Caki2 (cell line): Measurements from ENCODE around the gene ZDBF2. TPM values are rescaled to one million over a fixed set of nuclear protein-coding genes. Genes with fewer than 3 reads are reported as not detected.
"Not testable (repeated sequence)": the region's sequence is repeated elsewhere in the genome, so short reads cannot be mapped to it uniquely, and the experiment has no call there.

ENCODE experiments used
- DNase-seq: peaks from one replicate; pipeline ENCODE4 v3.0.0-alpha.2; 2015; ENCODE audit warnings: low read depth
- in situ Hi-C: cut with HindIII; loops from 2 replicates; pipeline ENCODE4 v1.10.0; 2016; ENCODE audit warnings: low sequenced_read_pairs, low pct_unique_long_range_greater_than_20kb, mixed read lengths
- total RNA-seq: library from RNA; depleted of rRNA; stranded (reverse); fragments of >200 nt; shearing (Covaris generic); gene quantifications from 2 replicates; pipeline ENCODE4 v1.2.3, GENCODE V29; 2014; ENCODE audit warnings: low replicate concordance; rRNA removed

Gene ZDBF2
- 4.0 and 7.9 TPM in 2 replicates for total RNA-seq

DNA sequence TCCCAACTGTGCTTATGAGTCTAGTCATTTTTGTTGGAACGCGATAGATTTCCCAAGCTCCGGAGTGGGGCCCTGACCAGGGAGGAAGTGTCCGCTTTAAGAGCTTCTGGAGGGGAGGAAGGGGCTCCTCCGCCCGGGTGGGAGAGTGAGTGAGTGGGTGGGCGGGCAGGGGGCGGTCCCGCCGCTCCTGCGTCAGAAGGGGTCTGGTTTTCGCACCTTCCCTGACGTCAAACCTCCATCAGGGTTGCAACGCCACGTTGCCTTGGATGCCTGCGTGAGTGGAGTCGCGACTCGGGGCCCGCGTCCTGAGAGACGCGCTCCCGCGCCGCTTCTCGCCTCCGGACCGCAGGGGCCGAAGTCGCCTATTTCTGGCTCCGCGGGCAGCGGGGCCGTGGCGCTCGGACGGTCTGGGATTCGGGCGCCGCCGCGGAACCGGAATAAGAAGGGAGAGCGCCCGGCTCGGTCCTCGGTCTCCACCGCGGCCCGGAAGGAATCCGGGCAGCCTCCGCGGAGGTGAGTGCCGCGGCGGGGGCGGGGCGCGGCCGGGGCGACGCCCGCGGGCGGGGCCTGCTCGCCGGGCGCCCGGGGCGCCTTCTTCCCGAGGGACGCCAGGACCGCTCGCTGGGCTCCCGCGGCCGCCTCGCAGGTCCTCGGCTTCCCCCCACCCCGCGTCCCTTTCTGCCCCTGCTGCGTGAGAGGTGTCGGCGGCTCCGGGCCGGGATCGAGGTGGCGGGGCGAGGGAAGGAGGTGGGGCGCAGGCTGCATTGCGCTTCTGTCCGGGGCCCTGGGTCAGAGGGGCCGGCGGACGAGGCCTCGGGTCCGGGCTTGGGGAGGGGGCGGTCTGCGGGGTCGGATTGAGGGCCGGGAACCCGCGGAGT is at the start of gene ZDBF2:
Gene ZDBF2 (plus strand): TSS at position 230 of the 878 bp plus-strand sequence. CDS start 7,187 bp downstream, outside the sequence.
- in situ Hi-C loops: no loop called here
- peak; percentile 55 for DNase-seq

- DNase-seq: no peak
- in situ Hi-C loops: no loop called here
Observed at GRCh38 chr2:206225435-206226232, 48.8 kb upstream of the ZDBF2 start.

- DNase-seq, in situ Hi-C loops: not testable (repeated sequence)
Observed at GRCh38 chr2:206228636-206229035, 45.8 kb upstream of the ZDBF2 start.

DNA sequence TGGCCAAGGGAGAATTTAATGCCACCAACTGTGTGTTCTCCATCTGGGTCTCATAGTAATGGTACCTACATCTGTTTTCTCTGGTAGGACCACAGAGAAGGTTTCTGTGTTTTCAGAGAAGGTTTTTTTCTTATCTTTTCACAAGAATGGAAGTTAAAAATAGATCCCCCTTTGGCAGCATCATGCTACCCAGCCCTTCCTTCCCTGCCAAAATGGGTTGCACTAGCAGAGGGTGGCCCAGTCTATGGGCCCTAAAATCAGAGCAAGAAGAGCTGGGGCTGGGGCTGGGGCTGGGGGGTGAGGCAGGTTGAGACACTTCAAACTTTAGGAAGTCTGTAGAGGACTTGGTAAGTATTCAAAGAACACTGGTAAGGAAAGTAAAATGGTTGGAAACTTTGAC is 44.8 kb upstream of the ZDBF2 start:
- in situ Hi-C loops: no loop called here
- DNase-seq: no peak

GRCh38 chr2:206230060-206230762 is 44.3 kb upstream of the ZDBF2 start:
- in situ Hi-C loops: no loop called here
- DNase-seq: no peak

GRCh38 chr2:206231669-206232286 is 42.7 kb upstream of the ZDBF2 start:
- in situ Hi-C loops: no loop called here

DNA sequence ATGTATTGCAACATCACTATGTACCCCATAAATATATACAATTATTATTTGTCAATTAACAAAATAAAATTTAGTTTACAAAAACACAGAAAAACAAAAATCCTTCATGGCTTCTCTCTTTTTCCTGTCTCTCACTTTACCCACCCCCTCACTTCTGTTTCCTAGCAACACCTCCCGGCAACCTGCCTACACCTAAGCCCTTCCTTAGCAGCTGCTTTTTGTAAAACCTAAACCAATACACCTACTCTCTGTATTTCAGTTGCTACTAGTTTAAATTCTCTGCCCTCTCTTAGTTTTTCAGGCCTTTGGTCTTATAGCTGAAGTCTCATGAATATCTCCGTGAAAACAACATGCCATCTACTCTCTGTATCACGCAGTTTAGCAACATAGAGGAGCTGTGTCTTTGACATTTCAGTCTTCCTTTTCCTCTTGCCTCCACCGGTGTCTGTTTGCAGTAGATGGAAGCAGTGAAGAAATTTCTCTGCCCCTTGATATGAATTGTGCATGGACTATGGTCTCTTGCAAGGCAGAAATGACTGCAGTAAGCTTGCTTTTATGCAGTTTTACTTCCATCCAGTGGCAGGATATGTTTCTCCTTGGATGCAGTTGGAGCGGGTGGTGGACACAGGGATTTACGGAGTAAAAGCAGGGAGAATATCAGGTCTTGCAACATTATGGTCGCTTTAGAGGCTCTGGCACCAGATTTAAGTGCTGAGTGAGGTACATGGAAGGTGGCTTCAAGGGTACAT is 42.0 kb upstream of the ZDBF2 start:
- in situ Hi-C loops: no loop called here
- DNase-seq: no peak

More at GRCh38 chr2:206231669-206232286, 42.7 kb upstream of the ZDBF2 start:
- DNase-seq: no peak

GRCh38 chr2:206239157-206239556 is 35.3 kb upstream of the ZDBF2 start:
- no peak for DNase-seq
- in situ Hi-C loops: no loop called here

DNA sequence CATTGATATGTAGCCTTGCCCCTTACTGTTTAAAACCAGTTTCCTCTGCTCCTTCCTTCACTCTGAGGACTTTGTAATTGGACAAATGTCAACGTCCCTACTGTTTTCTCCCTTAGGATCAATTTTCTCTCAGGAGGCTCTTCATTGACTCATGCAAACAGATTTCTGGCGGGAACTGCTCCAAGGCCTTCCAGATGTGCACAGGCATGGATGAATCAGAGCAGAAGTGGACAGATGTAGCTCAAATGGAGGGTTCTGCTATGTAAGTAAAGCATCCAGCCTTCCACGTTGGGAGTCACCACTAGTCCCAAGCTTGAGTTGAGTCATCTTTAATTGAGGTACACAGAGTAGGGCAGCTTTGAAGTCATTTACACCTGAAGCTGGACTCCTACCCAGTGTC is 34.1 kb upstream of the ZDBF2 start:
- no peak for DNase-seq
- in situ Hi-C loops: no loop called here

DNA sequence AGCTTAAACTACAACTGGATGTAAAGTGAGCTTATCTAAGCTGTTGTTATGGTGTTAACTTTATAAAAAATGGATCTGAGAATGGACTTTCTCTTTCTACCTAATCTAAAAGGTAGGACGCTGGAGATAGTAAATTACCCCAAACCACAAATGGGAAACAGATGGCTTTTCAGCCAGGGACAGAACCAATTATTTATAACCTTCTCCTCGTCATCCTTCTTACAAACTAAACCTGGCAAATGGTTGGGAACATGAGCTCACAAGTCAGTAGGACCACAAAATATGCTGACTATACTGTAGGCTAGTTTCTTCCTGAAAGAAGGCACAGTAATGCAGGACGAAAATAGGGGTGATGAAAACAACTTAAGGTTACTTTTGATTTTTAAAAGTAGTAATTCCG is 32.7 kb upstream of the ZDBF2 start:
- in situ Hi-C loops: no loop called here
- no peak for DNase-seq

GRCh38 chr2:206245265-206245672 is 29.2 kb upstream of the ZDBF2 start:
- in situ Hi-C loops: no loop called here

GRCh38 chr2:206250041-206250897 is 24.2 kb upstream of the ZDBF2 start:
- in situ Hi-C loops: no loop called here
- DNase-seq: no peak

More at GRCh38 chr2:206245265-206245672, 29.2 kb upstream of the ZDBF2 start:
- no peak for DNase-seq

GRCh38 chr2:206253125-206253776 is 21.2 kb upstream of the ZDBF2 start:
- in situ Hi-C loops: no loop called here
- no peak for DNase-seq

- no peak for DNase-seq
- in situ Hi-C loops: no loop called here
Observed at GRCh38 chr2:206253777-206254166, 20.7 kb upstream of the ZDBF2 start.

- DNase-seq: no peak
- in situ Hi-C loops: no loop called here
Observed at GRCh38 chr2:206255003-206255402, 19.5 kb upstream of the ZDBF2 start.

GRCh38 chr2:206256706-206257205 is 17.7 kb upstream of the ZDBF2 start:
- no peak for DNase-seq
- in situ Hi-C loops: no loop called here
